ENCODE results near the gene ZNF217. TPM values are rescaled to one million over a fixed set of nuclear protein-coding genes. Genes with fewer than 3 reads are reported as not detected.
A peak's percentile ranks its signal among the peaks of the same experiment; 100 is the strongest.

ZNF217 gene
- total and polyA plus RNA-seq, 9 of the 15 experiments (the other 6 are each of a cell fraction or from before 2014, with no cell fraction given), result 3.0 to 41.8 (median 16.8) TPM

GRCh38 chr20:53570446-53571276, 23.0 kb downstream of the ZNF217 start:
- peaks cover 96% of the 10 kb centered on the region for H3K36me3 ChIP-seq (ENCODE audit: control insufficient read depth, insufficient read depth, low read length)
- no peaks in the 10 kb centered on the region for H3K9me3 ChIP-seq (replicated peaks; ENCODE audit: control insufficient read depth, insufficient read depth, low read depth, low read length)
- no TSS peak for BruUV-seq (replicated peaks)
- ATAC-seq (no peak), DNase-seq (ENCODE audit: extremely low read depth in 1 of 4, low spot score in 3 of 4) (no peak), FAIRE-seq (peak; percentile 11)
- no peak overlapping the region for H3K27ac ChIP-seq (ENCODE audit: extremely low read depth, low read depth, low read length)
- no peak overlapping the region for H3K4me3 ChIP-seq
- no peaks in the 10 kb centered on the region for H3K27me3 ChIP-seq (ENCODE audit: control insufficient read depth in 2 of 2, insufficient read depth in 2 of 2, low read length in 2 of 2)
- no peak overlapping the region for H3K9ac ChIP-seq (ENCODE audit: insufficient read depth in 1 of 2, low read depth in 2 of 2, low read length in 2 of 2)
- no peaks in the 10 kb centered on the region for H3K4me1 ChIP-seq (replicated peaks in 1 of 2; ENCODE audit: control insufficient read depth in 2 of 2, insufficient read depth in 2 of 2, low read length in 2 of 2)
- peaks cover 62% of the 10 kb centered on the region for H3K79me2 ChIP-seq (ENCODE audit: control insufficient read depth, insufficient read depth, low read length)
- ChIA-PET POLR2A (interaction anchor here (1.1 to 1.5 kb wide), 3 partner anchors 9 to 19 kb away, joined by 3 to 5 read pairs (median 3); no protein-coding TSS in a partner anchor), CTCF (ENCODE audit: low intra/inter-chr PET ratio) (no interaction called here)
- WGBS (ENCODE audit: insufficient coverage, low coverage, missing lambda C conversion rate), result 86% methylated on average over 12 of the region's 12 CpGs
- no peak overlapping the region for H3K4me2 ChIP-seq (ENCODE audit: insufficient read depth, low read length)
- no peak overlapping the region for H2AFZ ChIP-seq (ENCODE audit: low read depth, low read length)
- H4K20me1 ChIP-seq (replicated peaks; ENCODE audit: control insufficient read depth, insufficient read depth, low read length), result peaks cover 2% of the 10 kb centered on the region; the same call in 1 of the 2 replicates
- in situ Hi-C loops (cut with MboI) (loop anchor here (25.0 kb wide), 1 partner anchor 642 kb away; the partner anchor contains the start of gene PFDN4), intact Hi-C loops (cut with micrococcal nuclease) (loop anchor here (10.0 kb wide), 1 partner anchor 494 kb away; no protein-coding TSS in a partner anchor)
- H3K9me1 ChIP-seq (ENCODE audit: control insufficient read depth, insufficient read depth, low read length), result no peaks in the 10 kb centered on the region
- TF ChIP-seq ZNF695 (CRISPR knock-in tag; IDR thresholded peaks at IDR 0.05) (no peak), BCLAF1 (IDR thresholded peaks at IDR 0.05; ENCODE audit: borderline replicate concordance in 1 of 2, control insufficient read depth in 1 of 2, low read depth in 2 of 2, low read length in 1 of 2) (peak in 1 of 2 experiments; percentile 12; a peak in 1 of 4 replicates), ZNF239 (CRISPR knock-in tag; IDR thresholded peaks at IDR 0.05) (no peak), HNRNPL (IDR thresholded peaks at IDR 0.05; ENCODE audit: low read depth, low read length) (no peak), TGIF2 (CRISPR knock-in tag; IDR thresholded peaks at IDR 0.05) (no peak), KAT2B (IDR thresholded peaks at IDR 0.05; ENCODE audit: low read depth, low read length) (no peak), USF2 (CRISPR knock-in tag; IDR thresholded peaks at IDR 0.05) (no peak), ZC3H4 (CRISPR knock-in tag; IDR thresholded peaks at IDR 0.05; ENCODE audit: borderline replicate concordance) (no peak), ZNF277 (CRISPR knock-in tag; IDR thresholded peaks at IDR 0.05; ENCODE audit: borderline replicate concordance) (no peak), IRF2 (CRISPR knock-in tag; IDR thresholded peaks at IDR 0.05) (no peak)
